K562 (cell line): Measurements from ENCODE around the gene TMEM266. TPM values are rescaled to one million over a fixed set of nuclear protein-coding genes. Genes with fewer than 3 reads are reported as not detected.

Source experiments
- ATAC-seq: fragments of 200-7000 bp; cut with Tn5 transposase; 3 replicates; pipeline ENCODE4 v1.9.1; 2020; ENCODE audit warnings: moderate library complexity
- BruUV-seq: library from RNA; stranded (reverse); fragments of 400-500 nt; replicated peaks from 2 replicates; lab custom pipeline; 2021; lab: Mats Ljungman, UMichigan
- CTCF ChIA-PET: fragments of 300-600 bp; formaldehyde crosslinking; extraction: SDS; loops from one replicate; lab custom pipeline; 2021; ENCODE audit warnings: low intra/inter-chr PET ratio; lab: Yijun Ruan, JAX
- POLR2A ChIA-PET: fragments of 300-600, 350-650 bp; sonication (Branson Sonifier 250); formaldehyde crosslinking; extraction: SDS; loops from one replicate; lab custom pipeline; 2021; ENCODE audit warnings: antibody characterized with exemption, inconsistent platforms; lab: Yijun Ruan, JAX
- DNase-seq, 4 experiments: peaks; one replicate each; pipeline versions ENCODE4 v3.0.0 to v3.0.0-alpha.2; 2011 to 2018; ENCODE audit warnings: low spot score in 3 of 4, mixed read lengths in 3 of 4; ENCODE audit errors: extremely low read depth in 1 of 4
- FAIRE-seq: peaks from 2 replicates; lab custom pipeline; 2011; peaks lifted over from hg19 to GRCh38; lab: Jason Lieb, UNC
- H2AFZ ChIP-seq: 2 replicates; pipeline ENCODE4 v1.6.0; 2011; ENCODE audit warnings: low read depth, low read length, control low read depth, inconsistent platforms
- H3K27ac ChIP-seq: fragments of 200-600 bp; 3 replicates; pipeline ENCODE4 v1.8.0; 2011; ENCODE audit warnings: low read depth, mild to moderate bottlenecking, control low read depth, inconsistent platforms, low read length, moderate library complexity, mixed read lengths; ENCODE audit errors: extremely low read depth
- H3K27me3 ChIP-seq, 2 experiments: fragments of 300-600 bp in 1 of 2; 2 replicates in 1 of 2; 3 replicates in 1 of 2; pipeline versions ENCODE4 v1.6.0 to v1.8.0; 2011; ENCODE audit warnings: inconsistent platforms in 2 of 2, low read length in 2 of 2, mild to moderate bottlenecking in 1 of 2, mixed read lengths in 1 of 2, moderate library complexity in 1 of 2; ENCODE audit not compliant: control insufficient read depth in 2 of 2, insufficient read depth in 2 of 2
- H3K36me3 ChIP-seq: fragments of 300-600 bp; 3 replicates; pipeline ENCODE4 v1.8.0; 2011; ENCODE audit warnings: mild to moderate bottlenecking, low read length, inconsistent platforms; ENCODE audit not compliant: control insufficient read depth, insufficient read depth
- H3K4me1 ChIP-seq, 2 experiments: fragments of 200-600 bp in 1 of 2; replicated peaks in 1 of 2; 2 replicates in 1 of 2; 3 replicates in 1 of 2; pipeline versions ENCODE4 v1.5.1 to v1.8.0; 2011; ENCODE audit warnings: inconsistent platforms in 2 of 2, low read length in 2 of 2, mild to moderate bottlenecking in 1 of 2, mixed read lengths in 1 of 2, moderate library complexity in 1 of 2; ENCODE audit not compliant: control insufficient read depth in 2 of 2, insufficient read depth in 2 of 2
- H3K4me2 ChIP-seq: 2 replicates; pipeline ENCODE4 v1.6.1; 2011; ENCODE audit warnings: low read length, control low read depth, inconsistent platforms, mixed read lengths; ENCODE audit not compliant: insufficient read depth
- H3K4me3 ChIP-seq: fragments of 200-600 bp; sonication (generic), shearing (Covaris generic); 2 replicates; pipeline ENCODE4 v1.5.1; 2016; ENCODE audit warnings: control low read depth, inconsistent platforms
- H3K79me2 ChIP-seq: fragments of 200-600 bp; 3 replicates; pipeline ENCODE4 v1.8.0; 2011; ENCODE audit warnings: low read length, inconsistent platforms; ENCODE audit not compliant: control insufficient read depth, insufficient read depth
- H3K9ac ChIP-seq, 2 experiments: 2 replicates each; pipeline versions ENCODE4 v1.6.0 to v1.6.1; 2011; ENCODE audit warnings: low read depth in 2 of 2, low read length in 2 of 2, control low read depth in 1 of 2, inconsistent platforms in 1 of 2, mild to moderate bottlenecking in 1 of 2, mixed read lengths in 1 of 2; ENCODE audit not compliant: insufficient read depth in 1 of 2
- H3K9me1 ChIP-seq: one replicate; pipeline ENCODE4 v1.6.0; 2011; ENCODE audit warnings: inconsistent platforms, mild to moderate bottlenecking, low read length, moderate library complexity; ENCODE audit not compliant: control insufficient read depth, insufficient read depth
- H3K9me3 ChIP-seq: replicated peaks from 2 replicates; pipeline ENCODE4 v1.5.1; 2011; ENCODE audit warnings: low read depth, low read length, inconsistent platforms; ENCODE audit not compliant: control insufficient read depth, insufficient read depth
- H4K20me1 ChIP-seq: replicated peaks from 2 replicates; pipeline ENCODE4 v1.6.1; 2011; ENCODE audit warnings: low read length, inconsistent platforms, mixed read lengths; ENCODE audit not compliant: control insufficient read depth, insufficient read depth
- TAL1 ChIP-seq: fragments of 450-650 bp; IDR thresholded peaks from 2 replicates; pipeline ENCODE4 v1.6.1; 2016; ENCODE audit warnings: mild to moderate bottlenecking
- ZBTB7A ChIP-seq: IDR thresholded peaks from 2 replicates; pipeline ENCODE4 v1.6.1; 2011; ENCODE audit warnings: low read depth, mild to moderate bottlenecking, low read length, moderate library complexity, borderline replicate concordance; ENCODE audit not compliant: control insufficient read depth
- ZNF263 ChIP-seq: sonication (generic); formaldehyde crosslinking; IDR thresholded peaks from 2 replicates; pipeline ENCODE4 v1.8.0; 2022; ENCODE audit warnings: mild to moderate bottlenecking, missing genetic modification reagents, borderline replicate concordance
- ZNF695 ChIP-seq: fragments of 450-650 bp; formaldehyde crosslinking; IDR thresholded peaks from 2 replicates; pipeline ENCODE4 v1.4.0; 2020; ENCODE audit warnings: mild to moderate bottlenecking, moderate library complexity
- WGBS: fragments of 100-300 bp; shearing (Covaris generic); methylation state at CpG from one replicate; pipeline ENCODE4 v1.1.6; 2016; ENCODE audit warnings: low coverage, mixed read lengths; ENCODE audit not compliant: insufficient coverage; ENCODE audit errors: missing lambda C conversion rate; 5-methylcytosine and 5-hydroxymethylcytosine counted together
- in situ Hi-C: fragments of 300-500 bp; cut with MboI; formaldehyde crosslinking; loops from 4 replicates; pipeline ENCODE4 v1.15.0; 2018; ENCODE audit warnings: inconsistent platforms, mixed read lengths
- intact Hi-C: fragments of 100-400 bp; cut with micrococcal nuclease; formaldehyde crosslinking; loops from 2 replicates; pipeline ENCODE4 v1.14.2; 2022
- polyA plus RNA-seq, 8 experiments: library from polyadenylated mRNA; depleted of rRNA in 4 of 8; stranded (reverse) in 5 of 8; unstranded in 3 of 8; fragments of >200 nt; fragmentation: Nextera tagmentation in 2 of 8; fragmentation: Illumina TruSeq in 1 of 8; extraction: Ambion mirVana in 2 of 8; extraction: Trizol in 1 of 8; gene quantifications; 2 replicates each; pipeline versions ENCODE4 v1.2.1 to v1.2.3, GENCODE V29; 2011 to 2014; ENCODE audit warnings: inconsistent platforms in 1 of 8, missing spikeins in 1 of 8
- total RNA-seq, 7 experiments: library from RNA; depleted of rRNA in 6 of 7; stranded (reverse); fragments of >200 nt in 6 of 7; fragmentation: Illumina TruSeq in 2 of 7; extraction: Trizol in 2 of 7; gene quantifications; 2 replicates each; pipeline versions ENCODE4 v1.2.1 to v1.2.3, GENCODE V29; 2011 to 2021; ENCODE audit warnings: low replicate concordance in 1 of 7
- TF ChIP-seq, protein P1 (sequence below): fragments of 250-450 bp; sonication (Bioruptor Pico); IDR thresholded peaks from 2 replicates; pipeline ENCODE4 v1.8.0; 2022; ENCODE audit warnings: inconsistent platforms

TMEM266 gene
- total and polyA plus RNA-seq, 9 of the 15 experiments (the other 6 are each of a cell fraction or from before 2014, with no cell fraction given), result not detected

DNA sequence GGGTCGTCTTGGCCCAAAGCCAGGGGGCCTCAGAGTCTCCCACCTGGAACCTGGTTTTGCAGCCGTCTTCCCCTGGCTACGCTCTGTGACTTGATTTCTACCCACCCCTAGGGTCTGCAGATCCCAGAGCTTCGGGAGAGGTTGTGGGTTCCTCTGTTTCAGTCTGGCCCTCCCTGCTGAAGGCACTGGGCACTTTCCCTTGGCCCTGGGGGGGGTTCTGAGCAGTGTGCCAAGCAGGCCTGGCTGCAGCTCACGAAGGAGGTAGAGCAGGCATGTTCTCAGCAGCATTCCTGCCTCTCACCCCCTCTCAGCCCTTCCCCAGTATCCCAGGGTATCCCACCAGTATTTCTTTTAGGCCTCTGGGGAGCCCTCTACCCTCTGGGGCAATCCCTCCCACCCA, 99.0 kb downstream of the TMEM266 start:
- BruUV-seq, result no TSS peak
- H3K9ac ChIP-seq, result no peak overlapping the region
- H3K9me3 ChIP-seq, result no peaks in the 10 kb centered on the region
- no peak overlapping the region for H3K4me2 ChIP-seq
- no peak for FAIRE-seq
- 0% methylated on average over 5 of the region's 5 CpGs for WGBS
- ChIA-PET POLR2A (interaction anchor here (0.6 to 1.6 kb wide), 4 partner anchors 9 to 1364 kb away, joined by 3 to 4 read pairs (median 4); no protein-coding TSS in a partner anchor), CTCF (no interaction called here)
- H3K27me3 ChIP-seq, result peaks cover 49 to 86% of the 10 kb centered on the region in 2 experiments; a peak in 4 of 5 replicates
- peaks cover 5% of the 10 kb centered on the region for H3K9me1 ChIP-seq
- no peak overlapping the region for H3K27ac ChIP-seq
- no peak overlapping the region for H2AFZ ChIP-seq
- H3K79me2 ChIP-seq, result no peaks in the 10 kb centered on the region
- peaks cover 0 to 8% of the 10 kb centered on the region in 2 experiments; a peak in 2 of 5 replicates for H3K4me1 ChIP-seq
- in situ Hi-C loops, result no loop called here
- no peak for TF ChIP-seq ZNF695 (CRISPR knock-in tag)
- TF ChIP-seq, all 486 proteins: peak for 0
- Histone ChIP-seq H4K20me1 (0 out of 2 replicates have a peak, but pooled peaks cover 10% of the 10 kb centered on the region), H3K4me3 (no peak overlapping the region), H3K36me3 (no peaks in the 10 kb centered on the region)
- DNase-seq (no peak), ATAC-seq (no peak)
- intact Hi-C loops, result no loop called here

DNA sequence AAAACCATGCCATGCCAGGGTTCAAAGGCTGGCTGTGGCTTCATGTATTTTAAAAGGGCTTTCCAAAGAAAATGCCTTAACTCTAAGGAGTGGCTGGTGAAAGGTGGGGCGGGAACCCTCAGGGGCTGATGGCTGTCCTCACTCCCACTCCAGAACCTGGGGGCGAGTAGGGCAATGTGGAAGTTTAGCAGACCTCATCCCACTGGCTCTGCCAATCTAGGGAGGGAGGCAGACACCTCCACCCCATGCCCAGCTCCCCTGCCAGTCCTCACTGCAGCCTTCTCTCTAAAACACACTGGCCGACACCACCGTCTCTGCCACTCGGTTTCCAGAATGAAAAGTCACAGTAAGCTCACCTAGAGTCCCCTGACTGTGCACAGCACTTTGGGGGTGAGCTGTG, 99.5 kb downstream of the TMEM266 start:
- ChIA-PET POLR2A (interaction anchor here (0.6 to 0.7 kb wide), 4 partner anchors 10 to 1363 kb away, joined by 3 to 4 read pairs (median 3); no protein-coding TSS in a partner anchor), CTCF (no interaction called here)
- Histone ChIP-seq H4K20me1 (0 out of 2 replicates have a peak, but pooled peaks cover 10% of the 10 kb centered on the region), H3K27me3 (peaks cover 45 to 86% of the 10 kb centered on the region in 2 experiments; a peak in 4 of 5 replicates), H3K4me2 (no peak overlapping the region), H2AFZ (no peak overlapping the region), H3K9me1 (peaks cover 5% of the 10 kb centered on the region), H3K9ac (no peak overlapping the region), H3K79me2 (no peaks in the 10 kb centered on the region)
- ATAC-seq (no peak), DNase-seq (no peak)
- 0% methylated on average over 5 of the region's 5 CpGs for WGBS
- intact Hi-C loops, result no loop called here
- BruUV-seq, result no TSS peak
- TF ChIP-seq ZBTB7A (no peak), ZNF263 (CRISPR knock-in tag) (no peak), TAL1 (no peak)
- TF ChIP-seq, protein P1, sequence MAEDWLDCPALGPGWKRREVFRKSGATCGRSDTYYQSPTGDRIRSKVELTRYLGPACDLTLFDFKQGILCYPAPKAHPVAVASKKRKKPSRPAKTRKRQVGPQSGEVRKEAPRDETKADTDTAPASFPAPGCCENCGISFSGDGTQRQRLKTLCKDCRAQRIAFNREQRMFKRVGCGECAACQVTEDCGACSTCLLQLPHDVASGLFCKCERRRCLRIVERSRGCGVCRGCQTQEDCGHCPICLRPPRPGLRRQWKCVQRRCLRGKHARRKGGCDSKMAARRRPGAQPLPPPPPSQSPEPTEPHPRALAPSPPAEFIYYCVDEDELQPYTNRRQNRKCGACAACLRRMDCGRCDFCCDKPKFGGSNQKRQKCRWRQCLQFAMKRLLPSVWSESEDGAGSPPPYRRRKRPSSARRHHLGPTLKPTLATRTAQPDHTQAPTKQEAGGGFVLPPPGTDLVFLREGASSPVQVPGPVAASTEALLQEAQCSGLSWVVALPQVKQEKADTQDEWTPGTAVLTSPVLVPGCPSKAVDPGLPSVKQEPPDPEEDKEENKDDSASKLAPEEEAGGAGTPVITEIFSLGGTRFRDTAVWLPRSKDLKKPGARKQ, result no peak
- TF ChIP-seq, all 486 proteins: peak for 0
- no peak for FAIRE-seq
- Histone ChIP-seq H3K27ac (no peak overlapping the region), H3K4me3 (no peak overlapping the region), H3K36me3 (no peaks in the 10 kb centered on the region), H3K9me3 (no peaks in the 10 kb centered on the region), H3K4me1 (peaks cover 0 to 8% of the 10 kb centered on the region in 2 experiments; a peak in 2 of 5 replicates)
- in situ Hi-C loops, result no loop called here
